BLaER1 treated with 17β-estradiol and CSF1 and Interleukin-3, amounts not matched to agents 10 nM and 100 nM (cell line): ENCODE results near the gene SCFD2.

Experiments used
- H3K27ac ChIP-seq, 11 experiments: shearing (Covaris generic); formaldehyde crosslinking; 2 replicates each; pipeline ENCODE4 v1.8.1; 2022
- H3K27me3 ChIP-seq, 11 experiments: shearing (Covaris generic); formaldehyde crosslinking; 2 replicates each; pipeline ENCODE4 v1.8.1; 2022
- H3K36me3 ChIP-seq, 11 experiments: shearing (Covaris generic); formaldehyde crosslinking; 2 replicates each; pipeline ENCODE4 v1.8.1; 2022
- H3K4me1 ChIP-seq, 10 experiments: shearing (Covaris generic); formaldehyde crosslinking; 2 replicates each; pipeline ENCODE4 v1.8.1; 2022
- H3K4me2 ChIP-seq, 11 experiments: shearing (Covaris generic); formaldehyde crosslinking; 2 replicates each; pipeline ENCODE4 v1.8.1; 2022
- H3K4me3 ChIP-seq, 10 experiments: shearing (Covaris generic); formaldehyde crosslinking; 2 replicates each; pipeline ENCODE4 v1.8.1; 2022
- H3K9ac ChIP-seq, 11 experiments: shearing (Covaris generic); formaldehyde crosslinking; 2 replicates each; pipeline ENCODE4 v1.8.1; 2022
- H3K9me3 ChIP-seq, 11 experiments: shearing (Covaris generic); formaldehyde crosslinking; replicated peaks in 1 of 11; 2 replicates each; pipeline ENCODE4 v1.8.1; 2022
- H4K20me1 ChIP-seq, 11 experiments: shearing (Covaris generic); formaldehyde crosslinking; 2 replicates each; pipeline ENCODE4 v1.8.1; 2022
- Cebpa-rat ChIP-seq, 11 experiments: shearing (Covaris generic); IDR thresholded peaks; 2 replicates each; pipeline ENCODE4 v1.8.1; 2022

The SCFD2 gene

GRCh38 chr4:53197772-53198142 lies 168.1 kb downstream of the SCFD2 start:
- H4K20me1 ChIP-seq: 0 out of 22 replicates have a peak, but pooled peaks cover 0 to 6% (median 0%) of the 10 kb centered on the region in 11 experiments
- H3K4me2 ChIP-seq: no peak overlapping the region
- H3K36me3 ChIP-seq: no peaks in the 10 kb centered on the region
- H3K9me3 ChIP-seq: no peaks in the 10 kb centered on the region
- no peak overlapping the region for H3K4me3 ChIP-seq
- H3K4me1 ChIP-seq: no peaks in the 10 kb centered on the region
- H3K27ac ChIP-seq: no peak overlapping the region
- H3K9ac ChIP-seq: no peak overlapping the region
- no peak for TF ChIP-seq Cebpa-rat (IDR thresholded peaks at IDR 0.05)
- no peaks in the 10 kb centered on the region for H3K27me3 ChIP-seq

DNA sequence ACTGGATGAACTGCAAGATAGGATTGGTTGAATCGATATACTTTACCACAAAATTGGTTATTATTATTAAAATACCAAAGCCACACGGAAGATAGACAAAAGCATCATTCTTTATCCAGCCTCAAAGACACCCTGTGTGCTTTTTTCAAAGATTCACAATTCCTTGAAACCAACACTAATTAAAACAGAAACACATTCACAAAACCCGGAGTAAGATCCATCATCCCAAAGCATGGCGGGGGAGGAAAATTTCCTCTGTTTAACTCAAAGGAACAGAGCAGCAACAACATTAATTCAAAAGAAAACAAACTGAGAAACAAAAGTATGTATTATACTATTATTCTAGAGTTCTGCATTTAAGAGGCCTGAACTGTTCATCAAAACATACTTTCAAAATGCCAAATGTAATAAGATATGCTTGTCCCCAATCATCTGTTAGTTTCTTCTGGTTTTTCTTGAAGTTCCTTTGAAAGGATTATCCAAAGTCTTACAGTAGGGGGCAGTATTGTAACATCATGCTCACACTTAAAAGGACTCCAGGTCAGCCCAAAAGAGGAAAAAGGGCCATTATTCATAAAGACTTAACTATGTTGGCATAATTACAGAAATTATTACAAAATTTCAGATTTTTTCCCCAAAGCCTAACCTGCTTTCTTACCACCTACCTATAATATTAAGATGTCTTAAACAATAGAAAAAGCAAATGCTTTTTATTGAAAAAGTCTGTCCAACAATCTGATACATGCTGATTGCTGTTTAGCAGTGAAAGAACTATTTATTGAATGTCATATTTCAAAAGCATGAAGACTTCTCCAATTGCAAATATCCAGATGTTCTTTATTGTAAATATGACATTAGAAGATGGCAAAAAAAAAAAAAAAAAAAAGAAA lies 168.7 kb downstream of the SCFD2 start:
- Histone ChIP-seq H4K20me1 (0 out of 22 replicates have a peak, but pooled peaks cover 0 to 6% (median 0%) of the 10 kb centered on the region in 11 experiments), H3K4me1 (no peaks in the 10 kb centered on the region), H3K9ac (no peak overlapping the region), H3K4me2 (no peak overlapping the region), H3K36me3 (no peaks in the 10 kb centered on the region), H3K9me3 (no peaks in the 10 kb centered on the region), H3K27ac (no peak overlapping the region), H3K27me3 (no peaks in the 10 kb centered on the region), H3K4me3 (no peak overlapping the region)
- TF ChIP-seq Cebpa-rat (IDR thresholded peaks at IDR 0.05): no peak

DNA sequence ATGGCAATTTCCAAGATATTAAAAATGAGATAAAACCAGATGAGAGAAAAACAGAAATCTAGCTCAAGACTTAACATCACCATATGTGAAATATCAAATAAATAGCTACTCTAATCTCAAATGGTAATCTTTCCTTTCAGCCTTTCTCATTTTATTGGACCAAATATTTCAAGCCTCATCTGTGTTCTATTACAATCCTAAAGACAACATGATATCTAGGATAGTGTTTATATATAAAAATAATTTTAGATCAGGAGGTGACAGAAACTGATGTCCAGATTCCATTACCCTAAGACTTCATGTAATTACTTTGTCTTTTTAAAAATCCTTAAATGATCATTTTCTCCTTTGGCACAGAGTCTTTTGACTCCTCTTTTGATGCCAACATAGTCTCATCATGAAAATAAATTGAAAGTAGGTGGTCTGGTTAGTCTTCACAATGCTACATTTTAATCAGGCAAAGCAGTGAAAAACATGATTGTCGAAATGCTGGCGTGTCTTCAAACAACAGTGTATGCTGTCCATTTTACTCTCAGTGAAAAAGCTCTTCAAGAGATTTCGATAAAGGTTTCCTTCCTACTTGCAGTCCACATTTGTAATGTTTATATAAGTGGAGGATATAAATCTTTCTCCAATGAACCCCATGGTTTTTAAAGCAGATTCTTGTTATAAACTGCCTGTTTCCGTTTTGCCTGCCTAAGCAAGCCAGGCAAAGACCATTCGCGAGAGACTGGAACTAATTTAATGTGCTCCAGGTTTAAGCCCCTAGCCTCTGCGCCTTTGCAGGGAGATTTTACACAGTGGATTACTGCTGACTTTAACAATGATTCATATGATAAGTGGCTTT lies 169.8 kb downstream of the SCFD2 start:
- H3K9me3 ChIP-seq: no peaks in the 10 kb centered on the region
- H4K20me1 ChIP-seq: 0 out of 22 replicates have a peak, but pooled peaks cover 0 to 6% (median 0%) of the 10 kb centered on the region in 11 experiments
- no peaks in the 10 kb centered on the region for H3K36me3 ChIP-seq
- no peak overlapping the region for H3K27ac ChIP-seq
- TF ChIP-seq Cebpa-rat (IDR thresholded peaks at IDR 0.05): no peak
- H3K4me2 ChIP-seq: no peak overlapping the region
- peaks cover 0 to 7% (median 0%) of the 10 kb centered on the region in 10 experiments; a peak in 4 of 20 replicates for H3K4me1 ChIP-seq
- no peak overlapping the region; a peak in 1 of 22 replicates for H3K9ac ChIP-seq
- H3K27me3 ChIP-seq: no peaks in the 10 kb centered on the region
- no peak overlapping the region for H3K4me3 ChIP-seq

DNA sequence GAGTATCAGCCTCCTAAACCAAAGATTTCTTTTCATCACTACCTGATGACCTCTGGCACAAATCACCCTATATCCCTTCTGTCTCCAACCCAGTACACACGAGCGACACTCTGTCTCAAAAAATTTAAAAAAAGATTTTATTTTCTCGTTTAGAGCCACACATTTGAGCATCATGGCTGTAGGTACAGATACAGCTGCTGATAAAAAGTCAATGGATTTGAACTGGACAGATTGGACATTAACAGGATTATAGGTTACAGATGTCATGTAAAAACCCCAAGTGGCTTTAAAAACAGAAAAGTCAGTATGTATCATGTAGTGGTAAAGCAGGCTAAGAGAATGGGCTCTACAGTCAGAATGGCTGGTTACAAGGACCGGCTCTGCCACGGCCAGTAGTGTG lies 171.1 kb downstream of the SCFD2 start:
- H4K20me1 ChIP-seq: peaks cover 0 to 6% (median 0%) of the 10 kb centered on the region in 11 experiments; a peak in 1 of 22 replicates
- H3K27ac ChIP-seq: no peak overlapping the region
- no peaks in the 10 kb centered on the region for H3K27me3 ChIP-seq
- no peak overlapping the region for H3K4me3 ChIP-seq
- no peaks in the 10 kb centered on the region for H3K36me3 ChIP-seq
- TF ChIP-seq Cebpa-rat (IDR thresholded peaks at IDR 0.05): no peak
- H3K4me1 ChIP-seq: peaks cover 0 to 7% (median 0%) of the 10 kb centered on the region in 10 experiments; a peak in 4 of 20 replicates
- no peaks in the 10 kb centered on the region for H3K9me3 ChIP-seq
- no peak overlapping the region for H3K9ac ChIP-seq
- H3K4me2 ChIP-seq: no peak overlapping the region

GRCh38 chr4:53193111-53193510 lies 172.8 kb downstream of the SCFD2 start:
- TF ChIP-seq Cebpa-rat (IDR thresholded peaks at IDR 0.05): no peak
- no peak overlapping the region for H3K4me2 ChIP-seq
- peaks cover 0 to 7% (median 0%) of the 10 kb centered on the region in 10 experiments; a peak in 4 of 20 replicates for H3K4me1 ChIP-seq
- no peak overlapping the region for H3K9ac ChIP-seq
- H3K4me3 ChIP-seq: no peak overlapping the region
- no peaks in the 10 kb centered on the region for H3K36me3 ChIP-seq
- no peaks in the 10 kb centered on the region for H3K27me3 ChIP-seq
- no peaks in the 10 kb centered on the region for H3K9me3 ChIP-seq
- H3K27ac ChIP-seq: no peak overlapping the region
- peaks cover 0 to 6% (median 0%) of the 10 kb centered on the region in 11 experiments; a peak in 1 of 22 replicates for H4K20me1 ChIP-seq

DNA sequence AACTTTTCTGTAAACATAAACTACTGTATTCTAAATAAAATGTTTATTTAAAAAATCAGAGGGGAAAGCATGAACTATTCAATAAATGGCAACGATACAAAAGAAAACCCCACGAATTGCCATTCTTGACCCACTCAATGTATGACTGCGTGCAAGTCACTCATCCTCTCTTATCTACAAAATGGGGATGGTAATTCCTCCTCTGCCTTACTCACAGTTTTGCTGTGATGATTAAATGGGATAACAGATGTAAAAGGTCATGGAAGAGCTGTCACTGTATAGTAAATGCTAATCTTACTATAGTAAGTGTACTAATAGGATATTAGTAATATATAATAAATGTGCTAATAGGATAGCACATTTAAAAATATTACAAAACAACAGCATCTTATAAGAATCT lies 173.4 kb downstream of the SCFD2 start:
- Histone ChIP-seq H3K9ac (no peak overlapping the region), H3K4me2 (no peak overlapping the region), H3K27me3 (no peaks in the 10 kb centered on the region), H3K27ac (no peak overlapping the region), H3K4me3 (no peak overlapping the region), H3K36me3 (no peaks in the 10 kb centered on the region), H3K9me3 (no peaks in the 10 kb centered on the region), H3K4me1 (peaks cover 0 to 7% (median 0%) of the 10 kb centered on the region in 10 experiments; a peak in 4 of 20 replicates), H4K20me1 (peaks cover 0 to 6% (median 0%) of the 10 kb centered on the region in 11 experiments; a peak in 1 of 22 replicates)
- TF ChIP-seq Cebpa-rat (IDR thresholded peaks at IDR 0.05): no peak

- peaks cover 0 to 6% (median 0%) of the 10 kb centered on the region in 11 experiments; a peak in 1 of 22 replicates for H4K20me1 ChIP-seq
- H3K36me3 ChIP-seq: no peaks in the 10 kb centered on the region
- no peak overlapping the region for H3K9ac ChIP-seq
- no peak for TF ChIP-seq Cebpa-rat (IDR thresholded peaks at IDR 0.05)
- peak overlapping the region in 2 of 11 experiments; percentile 39 to 55; a peak in 2 of 22 replicates for H3K4me2 ChIP-seq
- no peak overlapping the region for H3K27ac ChIP-seq
- H3K4me3 ChIP-seq: no peak overlapping the region
- H3K27me3 ChIP-seq: no peaks in the 10 kb centered on the region
- no peaks in the 10 kb centered on the region for H3K9me3 ChIP-seq
- H3K4me1 ChIP-seq: peaks cover 0 to 7% (median 0%) of the 10 kb centered on the region in 10 experiments; a peak in 4 of 20 replicates
Observed at GRCh38 chr4:53191997-53192396, 173.9 kb downstream of the SCFD2 start.

GRCh38 chr4:53189011-53189410 lies 176.8 kb downstream of the SCFD2 start:
- Histone ChIP-seq H3K9me3 (peaks cover 0 to 5% (median 0%) of the 10 kb centered on the region in 11 experiments; a peak in 4 of 22 replicates), H3K9ac (no peak overlapping the region), H3K27ac (no peak overlapping the region), H3K27me3 (no peaks in the 10 kb centered on the region), H4K20me1 (no peaks in the 10 kb centered on the region; a peak in 1 of 22 replicates), H3K4me3 (no peak overlapping the region), H3K4me2 (no peak overlapping the region), H3K4me1 (peaks cover 0 to 11% (median 0%) of the 10 kb centered on the region in 10 experiments; a peak in 4 of 20 replicates), H3K36me3 (peaks cover 0 to 13% (median 0%) of the 10 kb centered on the region in 11 experiments; a peak in 3 of 22 replicates)
- TF ChIP-seq Cebpa-rat (IDR thresholded peaks at IDR 0.05): no peak
